Karpas-422 (cell line): ENCODE results near the gene KRTAP12-3. TPM values are rescaled to one million over a fixed set of nuclear protein-coding genes. Genes with fewer than 3 reads are reported as not detected.
"Not testable (repeated sequence)": the region's sequence is repeated elsewhere in the genome, so short reads cannot be mapped to it uniquely, and the experiment has no call there.

Source experiments
- DNase-seq: peaks from one replicate; pipeline ENCODE4 v3.0.0-alpha.2; 2015
- H2AFZ ChIP-seq: fragments of 200-600 bp; sonication (generic); 2 replicates; pipeline ENCODE4 v1.6.1; 2014; ENCODE audit warnings: antibody characterized with exemption, low read length, mixed read lengths
- H3K27ac ChIP-seq: fragments of 200-600 bp; sonication (generic); 2 replicates; pipeline ENCODE4 v1.5.1; 2014; ENCODE audit warnings: mild to moderate bottlenecking, low read length, moderate library complexity
- H3K27me3 ChIP-seq: fragments of 200-600 bp; sonication (generic); 2 replicates; pipeline ENCODE4 v1.6.1; 2014; ENCODE audit warnings: low read length, mixed read lengths
- H3K36me3 ChIP-seq: fragments of 200-600 bp; sonication (generic); 2 replicates; pipeline ENCODE4 v1.6.1; 2014; ENCODE audit warnings: low read length, mixed read lengths; ENCODE audit not compliant: insufficient read depth
- H3K4me1 ChIP-seq: fragments of 200-600 bp; sonication (generic); 2 replicates; pipeline ENCODE4 v1.6.1; 2014; ENCODE audit warnings: mild to moderate bottlenecking, low read length, mixed read lengths
- H3K4me2 ChIP-seq: fragments of 200-600 bp; sonication (generic); 2 replicates; pipeline ENCODE4 v1.6.1; 2014; ENCODE audit warnings: low read length, low read depth, mild to moderate bottlenecking; ENCODE audit not compliant: poor library complexity, severe bottlenecking
- H3K4me3 ChIP-seq: fragments of 200-600 bp; sonication (generic); 2 replicates; pipeline ENCODE4 v1.5.1; 2014; ENCODE audit warnings: mild to moderate bottlenecking, antibody characterized with exemption, low read length, mixed read lengths
- H3K79me2 ChIP-seq: fragments of 200-600 bp; sonication (generic); 2 replicates; pipeline ENCODE4 v1.6.1; 2014; ENCODE audit warnings: mild to moderate bottlenecking, low read length, mixed read lengths
- H3K9ac ChIP-seq: fragments of 200-600 bp; sonication (generic); 2 replicates; pipeline ENCODE4 v1.6.0; 2014; ENCODE audit warnings: low read length
- H3K9me2 ChIP-seq: fragments of 200-600 bp; sonication (generic), shearing (Covaris generic); replicated peaks from 2 replicates; pipeline ENCODE4 v1.6.0; 2014; ENCODE audit warnings: mild to moderate bottlenecking, low read length, moderate library complexity; ENCODE audit not compliant: insufficient read depth
- H3K9me3 ChIP-seq: fragments of 300-700, 200-600 bp; sonication (generic); 2 replicates; pipeline ENCODE4 v1.6.1; 2014; ENCODE audit warnings: low read length, mixed read lengths
- H4K20me1 ChIP-seq: fragments of 200-600 bp; sonication (generic); 2 replicates; pipeline ENCODE4 v1.6.1; 2014; ENCODE audit warnings: mild to moderate bottlenecking, antibody characterized with exemption, low read length, low read depth; ENCODE audit not compliant: insufficient read depth
- total RNA-seq: library from RNA; depleted of rRNA; stranded (reverse); fragments of >200 nt; shearing (Covaris generic); gene quantifications from 2 replicates; pipeline ENCODE4 v1.2.3, GENCODE V29; 2014; ENCODE audit warnings: low replicate concordance

KRTAP12-3 gene
- total RNA-seq, 1 experiment from 2014 or later = not detected

- no peak overlapping the region for H3K4me2 ChIP-seq
- no peak overlapping the region for H3K9ac ChIP-seq
- H3K4me3 ChIP-seq = no peak overlapping the region
- DNase-seq = peak; percentile 49
- no peaks in the 10 kb centered on the region for H4K20me1 ChIP-seq
- no peaks in the 10 kb centered on the region for H3K79me2 ChIP-seq
- H3K27me3 ChIP-seq = no peaks in the 10 kb centered on the region
- peaks cover 12% of the 10 kb centered on the region for H3K9me3 ChIP-seq
- 0 out of 2 replicates have a peak, but pooled peaks cover 3% of the 10 kb centered on the region for H3K36me3 ChIP-seq
- H3K9me2 ChIP-seq = no peaks in the 10 kb centered on the region
- H2AFZ ChIP-seq = peak overlapping the region; percentile 43; the same call in 1 of the 2 replicates
- no peaks in the 10 kb centered on the region for H3K4me1 ChIP-seq
- H3K27ac ChIP-seq = no peak overlapping the region
Measured at GRCh38 chr21:44630440-44630839, 27.3 kb upstream of the KRTAP12-3 start.

- H3K4me2 ChIP-seq = no peak overlapping the region
Measured at GRCh38 chr21:44632067-44632466, 25.7 kb upstream of the KRTAP12-3 start.

DNA sequence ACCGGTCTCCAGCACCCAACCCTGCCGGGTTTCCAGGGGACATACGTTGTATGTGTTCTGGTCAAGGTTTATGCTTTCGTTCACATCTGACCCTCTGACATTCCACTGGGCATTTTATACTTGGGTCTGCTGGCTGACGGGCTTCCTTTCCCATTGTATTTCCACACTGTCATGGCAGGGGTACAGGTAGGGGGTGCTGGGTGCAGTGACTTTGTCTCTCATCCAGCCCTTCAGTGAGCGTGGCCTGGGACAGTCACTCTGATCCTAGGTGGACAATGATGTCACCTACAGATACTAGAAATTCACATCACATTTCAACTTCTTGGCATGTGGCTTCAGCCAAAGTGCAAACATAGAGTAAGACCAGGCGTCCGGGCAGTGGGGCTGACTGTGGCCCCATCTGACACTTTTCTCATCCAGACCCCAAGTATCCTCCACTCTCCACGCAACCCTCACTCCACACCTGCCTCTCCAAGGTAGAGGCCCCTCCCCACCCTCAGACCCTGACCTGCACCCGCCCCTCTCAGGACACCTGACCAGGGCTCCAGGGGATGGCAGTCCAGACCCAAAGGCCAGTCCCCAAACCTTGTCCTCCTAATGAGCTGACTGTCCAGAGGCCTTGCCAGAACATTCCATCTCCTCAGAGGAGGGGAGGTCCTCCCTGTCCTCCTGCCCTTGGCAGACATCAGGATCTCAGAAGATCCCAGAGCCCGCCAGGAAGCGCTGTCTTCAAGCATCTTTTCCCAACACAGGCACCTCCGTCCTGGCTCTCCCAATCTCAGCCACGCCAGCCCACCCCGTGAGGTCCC, 21.3 kb upstream of the KRTAP12-3 start:
- Histone ChIP-seq H3K4me3 (no peak overlapping the region), H3K79me2 (no peaks in the 10 kb centered on the region), H3K27me3 (no peaks in the 10 kb centered on the region), H3K27ac (no peak overlapping the region), H3K36me3 (no peaks in the 10 kb centered on the region), H3K4me2 (no peak overlapping the region), H2AFZ (no peak overlapping the region), H4K20me1 (no peaks in the 10 kb centered on the region), H3K4me1 (no peaks in the 10 kb centered on the region), H3K9me2 (no peaks in the 10 kb centered on the region), H3K9ac (no peak overlapping the region), H3K9me3 (no peaks in the 10 kb centered on the region)
- no peak for DNase-seq

More at GRCh38 chr21:44632067-44632466, 25.7 kb upstream of the KRTAP12-3 start:
- no peaks in the 10 kb centered on the region for H4K20me1 ChIP-seq
- 0 out of 2 replicates have a peak, but pooled peaks cover 3% of the 10 kb centered on the region for H3K36me3 ChIP-seq
- H2AFZ ChIP-seq = no peak overlapping the region
- no peak for DNase-seq
- H3K79me2 ChIP-seq = no peaks in the 10 kb centered on the region
- H3K27me3 ChIP-seq = no peaks in the 10 kb centered on the region
- no peak overlapping the region for H3K27ac ChIP-seq
- H3K9me2 ChIP-seq = no peaks in the 10 kb centered on the region
- H3K9me3 ChIP-seq = peaks cover 12% of the 10 kb centered on the region
- no peak overlapping the region for H3K4me3 ChIP-seq
- H3K9ac ChIP-seq = no peak overlapping the region
- H3K4me1 ChIP-seq = no peaks in the 10 kb centered on the region

DNA sequence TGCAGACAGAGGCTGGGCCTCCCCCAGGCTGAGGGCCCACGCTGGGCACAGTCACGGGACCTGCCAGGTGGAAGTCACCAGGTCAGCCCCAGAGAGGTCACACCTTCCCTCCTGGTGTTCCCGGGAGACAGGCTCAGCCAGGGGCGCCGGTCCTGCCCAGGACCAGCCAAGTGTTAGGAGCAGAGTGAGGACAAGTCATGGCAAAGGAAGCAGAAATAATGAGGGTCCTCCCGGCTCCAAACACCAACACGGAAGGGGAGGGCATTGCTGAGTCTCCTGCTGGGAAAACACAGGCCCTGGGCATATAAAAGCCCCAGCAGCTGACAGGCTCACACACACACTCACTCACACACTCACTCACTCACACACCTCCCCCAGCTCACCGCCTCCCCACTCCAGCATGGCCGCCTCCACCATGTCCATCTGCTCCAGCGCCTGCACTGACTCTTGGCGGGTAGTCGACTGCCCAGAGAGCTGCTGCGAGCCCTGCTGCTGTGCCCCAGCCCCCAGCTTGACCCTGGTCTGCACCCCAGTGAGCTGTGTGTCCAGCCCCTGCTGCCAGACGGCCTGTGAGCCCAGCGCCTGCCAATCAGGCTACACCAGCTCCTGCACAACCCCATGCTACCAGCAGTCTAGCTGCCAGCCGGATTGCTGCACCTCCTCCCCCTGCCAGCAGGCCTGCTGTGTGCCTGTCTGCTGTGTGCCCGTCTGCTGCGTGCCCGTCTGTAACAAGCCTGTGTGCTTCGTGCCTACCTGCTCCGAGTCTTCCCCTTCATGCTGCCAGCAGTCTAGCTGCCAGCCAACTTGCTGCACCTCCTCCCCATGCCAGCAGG, 20.5 kb upstream of the KRTAP12-3 start, which contains the start of gene KRTAP10-10:
KRTAP10-10 (plus strand) TSS at position 339 of the 833 bp plus-strand sequence; CDS start at position 401, 62 bp downstream.
- no peaks in the 10 kb centered on the region for H3K9me3 ChIP-seq
- H3K4me3 ChIP-seq = no peak within 1 kb of the TSS
- no peaks in the 10 kb centered on the region for H3K4me1 ChIP-seq
- no peak within 1 kb of the TSS for H3K27ac ChIP-seq
- no peak for DNase-seq
- H3K9ac ChIP-seq = no peak within 1 kb of the TSS
- H3K9me2 ChIP-seq = no peaks in the 10 kb centered on the region
- no peak within 1 kb of the TSS for H3K4me2 ChIP-seq
- no peak within 1 kb of the TSS for H2AFZ ChIP-seq
- H3K27me3 ChIP-seq = no peaks in the 10 kb centered on the region
- no peaks in the 10 kb centered on the region for H3K79me2 ChIP-seq
- H4K20me1 ChIP-seq = no peaks in the 10 kb centered on the region
- H3K36me3 ChIP-seq = no peaks in the 10 kb centered on the region

DNA sequence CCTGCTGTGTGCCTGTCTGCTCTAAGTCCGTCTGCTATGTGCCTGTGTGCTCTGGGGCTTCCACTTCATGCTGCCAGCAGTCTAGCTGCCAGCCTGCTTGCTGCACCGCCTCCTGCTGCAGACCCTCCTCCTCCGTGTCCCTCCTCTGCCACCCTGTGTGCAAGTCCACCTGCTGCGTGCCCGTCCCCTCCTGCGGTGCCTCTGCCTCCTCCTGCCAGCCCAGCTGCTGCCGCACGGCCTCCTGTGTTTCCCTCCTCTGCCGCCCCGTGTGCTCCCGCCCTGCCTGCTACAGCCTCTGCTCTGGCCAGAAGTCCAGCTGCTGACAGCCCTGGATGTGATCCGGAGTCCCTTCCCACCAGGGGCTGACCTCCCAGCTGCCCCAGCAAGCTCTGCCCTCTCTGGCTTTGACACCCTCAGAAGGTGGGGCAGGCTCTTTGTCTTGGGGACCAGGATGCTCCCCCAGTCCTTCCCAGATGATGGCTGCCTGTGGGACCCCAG, 19.8 kb upstream of the KRTAP12-3 start:
- H3K4me2 ChIP-seq, H3K9me2 ChIP-seq, DNase-seq, H3K27me3 ChIP-seq, H3K79me2 ChIP-seq, H3K27ac ChIP-seq, H3K4me3 ChIP-seq, H3K9me3 ChIP-seq, H3K36me3 ChIP-seq, H3K9ac ChIP-seq, H3K4me1 ChIP-seq, H4K20me1 ChIP-seq, H2AFZ ChIP-seq: not testable (repeated sequence)

DNA sequence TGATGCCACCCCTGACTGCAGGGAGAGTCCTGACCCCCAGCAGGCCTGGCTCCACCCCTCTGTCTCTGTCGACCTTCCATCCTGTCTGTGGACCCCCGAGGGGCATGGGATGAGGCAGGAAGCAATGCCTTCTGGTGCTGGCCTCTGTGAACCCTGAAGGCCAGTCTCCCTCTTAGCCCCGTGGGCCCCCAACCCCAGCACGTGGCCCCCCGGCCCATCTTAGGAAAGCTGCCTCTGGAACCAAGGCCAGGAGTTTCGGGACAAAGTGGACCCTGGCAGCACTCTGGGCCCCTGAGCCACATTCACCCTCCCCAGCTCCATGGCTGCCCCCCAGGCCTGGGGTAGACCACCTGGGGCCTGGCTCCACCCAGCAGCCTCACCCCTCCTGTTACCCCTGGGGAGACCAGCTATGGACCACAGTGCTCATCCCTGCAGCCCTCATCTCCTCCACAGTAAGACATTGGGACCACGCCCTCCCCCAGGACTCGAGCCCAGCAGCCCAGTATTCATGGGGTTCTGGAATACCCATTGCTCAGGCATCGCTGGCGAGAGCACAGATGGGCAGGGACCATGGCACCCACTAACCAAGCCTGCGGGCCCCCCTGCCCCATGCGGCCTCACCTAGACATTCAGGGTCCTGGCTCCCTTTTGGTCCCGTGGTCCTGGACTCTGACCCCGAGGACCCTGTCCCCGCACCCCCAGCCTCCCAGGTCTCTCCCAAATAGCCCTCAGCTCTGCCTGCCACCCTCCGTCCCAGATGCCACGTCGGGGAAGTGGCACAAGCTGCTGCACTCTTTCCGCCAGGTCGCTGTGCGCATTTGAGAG, 19.0 kb upstream of the KRTAP12-3 start:
- DNase-seq, H4K20me1 ChIP-seq: not testable (repeated sequence)

DNA sequence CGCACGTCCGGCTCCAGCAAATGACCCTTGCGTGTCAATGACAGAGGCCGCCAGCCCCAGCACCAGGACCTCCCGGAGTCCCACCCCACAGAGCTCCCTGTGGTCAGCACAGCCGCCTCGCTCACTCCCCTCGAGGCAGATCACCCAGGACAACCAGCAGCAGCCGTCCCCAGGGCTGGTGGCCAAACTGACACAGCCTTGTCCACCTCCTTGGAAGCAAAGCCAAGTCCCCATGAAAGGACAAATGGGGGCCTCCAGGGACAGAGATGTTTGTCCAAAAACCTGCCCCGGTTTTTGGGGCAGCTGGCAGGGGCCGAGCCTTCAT, 18.4 kb upstream of the KRTAP12-3 start:
- no peak overlapping the region for H3K27ac ChIP-seq
- H4K20me1 ChIP-seq = no peaks in the 10 kb centered on the region
- no peak overlapping the region for H2AFZ ChIP-seq
- no peak overlapping the region for H3K4me3 ChIP-seq
- H3K27me3 ChIP-seq = no peaks in the 10 kb centered on the region
- no peak overlapping the region for H3K4me2 ChIP-seq
- no peak overlapping the region for H3K9ac ChIP-seq
- no peaks in the 10 kb centered on the region for H3K4me1 ChIP-seq
- no peaks in the 10 kb centered on the region for H3K36me3 ChIP-seq
- no peaks in the 10 kb centered on the region for H3K9me2 ChIP-seq
- no peaks in the 10 kb centered on the region for H3K9me3 ChIP-seq
- no peak for DNase-seq
- no peaks in the 10 kb centered on the region for H3K79me2 ChIP-seq

More for the DNA sequence above, 19.0 kb upstream of the KRTAP12-3 start:
- H3K9ac ChIP-seq, H3K27me3 ChIP-seq, H3K4me3 ChIP-seq, H3K9me3 ChIP-seq, H2AFZ ChIP-seq, H3K27ac ChIP-seq, H3K9me2 ChIP-seq, H3K79me2 ChIP-seq, H3K36me3 ChIP-seq, H3K4me2 ChIP-seq, H3K4me1 ChIP-seq: not testable (repeated sequence)
